Ascending aorta (tissue), 2 donors: Measurements from ENCODE around the gene ACCS. TPM values are rescaled to one million over a fixed set of nuclear protein-coding genes. Genes with fewer than 3 reads are reported as not detected.

Experiments
- DNase-seq, 2 donors: peaks; one replicate each; pipeline ENCODE4 v3.0.0-alpha.2; 2019; ENCODE audit warnings: low spot score in 2 of 2
- H3K27ac ChIP-seq, 2 donors: fragments of 200-600 bp; sonication (generic); one replicate each; pipeline ENCODE4 v1.5.1; 2016 to 2017; ENCODE audit warnings: mild to moderate bottlenecking in 1 of 2
- H3K27me3 ChIP-seq: fragments of 200-600 bp; sonication (generic); one replicate; pipeline ENCODE4 v1.5.1; 2017
- H3K36me3 ChIP-seq, 2 donors: fragments of 200-600 bp; sonication (generic); one replicate each; pipeline ENCODE4 v1.5.1; 2016
- H3K4me1 ChIP-seq, 2 donors: fragments of 200-600 bp; sonication (generic); one replicate each; pipeline ENCODE4 v1.5.1; 2016 to 2017; ENCODE audit warnings: mild to moderate bottlenecking in 1 of 2
- H3K4me3 ChIP-seq, 2 donors: fragments of 200-600 bp; sonication (generic); one replicate each; pipeline ENCODE4 v1.5.1; 2016 to 2017; ENCODE audit warnings: mild to moderate bottlenecking in 1 of 2
- H3K9me3 ChIP-seq, 2 donors: fragments of 200-600 bp; sonication (generic); one replicate each; pipeline ENCODE4 v1.5.1; 2016
- intact Hi-C: fragments of 100-400 bp; cut with DNase I; formaldehyde crosslinking; loops from one replicate; pipeline ENCODE4 v1.15.1; 2023
- total RNA-seq: library from RNA; depleted of rRNA; stranded (reverse); fragments of >200 nt; gene quantifications from one replicate; pipeline ENCODE4 v1.1.0, GENCODE V29; 2016
- TF ChIP-seq, protein P1 (sequence below), 3 experiments: fragments of 200-600 bp in 2 of 3; fragments of 450-650 bp in 1 of 3; sonication (generic) in 2 of 3; IDR thresholded peaks; one replicate each; pipeline ENCODE4 v1.5.1; 2016 to 2019; ENCODE audit warnings: antibody characterized with exemption in 3 of 3, mild to moderate bottlenecking in 1 of 3, moderate library complexity in 1 of 3

The ACCS gene
- total RNA-seq, 1 donor from 2014 or later, result 8.5 TPM

DNA sequence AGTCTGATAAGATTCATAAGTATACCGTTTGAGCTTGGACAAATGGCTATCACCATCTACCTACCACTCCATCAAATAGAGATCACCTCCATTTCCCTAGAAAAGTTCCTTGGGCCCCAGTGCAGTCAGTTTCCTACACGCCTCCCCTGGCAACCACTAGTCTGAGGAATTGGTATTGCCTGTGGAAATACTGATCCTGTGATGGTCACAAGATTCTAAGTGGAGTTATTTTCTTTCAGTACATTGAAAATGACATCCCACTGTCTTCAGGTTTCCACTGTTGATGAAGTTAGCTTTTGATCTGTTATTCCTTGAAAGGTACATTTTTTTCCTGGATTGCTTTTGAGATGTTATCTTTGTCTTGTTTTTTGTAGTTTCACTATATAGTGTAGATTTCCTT lies 22.9 kb upstream of the ACCS start:
- Histone ChIP-seq H3K4me1 (no peaks in the 10 kb centered on the region), H3K27me3 (no peaks in the 10 kb centered on the region), H3K9me3 (no peaks in the 10 kb centered on the region), H3K27ac (no peak overlapping the region), H3K36me3 (no peaks in the 10 kb centered on the region), H3K4me3 (no peak overlapping the region)
- TF ChIP-seq, protein P1, sequence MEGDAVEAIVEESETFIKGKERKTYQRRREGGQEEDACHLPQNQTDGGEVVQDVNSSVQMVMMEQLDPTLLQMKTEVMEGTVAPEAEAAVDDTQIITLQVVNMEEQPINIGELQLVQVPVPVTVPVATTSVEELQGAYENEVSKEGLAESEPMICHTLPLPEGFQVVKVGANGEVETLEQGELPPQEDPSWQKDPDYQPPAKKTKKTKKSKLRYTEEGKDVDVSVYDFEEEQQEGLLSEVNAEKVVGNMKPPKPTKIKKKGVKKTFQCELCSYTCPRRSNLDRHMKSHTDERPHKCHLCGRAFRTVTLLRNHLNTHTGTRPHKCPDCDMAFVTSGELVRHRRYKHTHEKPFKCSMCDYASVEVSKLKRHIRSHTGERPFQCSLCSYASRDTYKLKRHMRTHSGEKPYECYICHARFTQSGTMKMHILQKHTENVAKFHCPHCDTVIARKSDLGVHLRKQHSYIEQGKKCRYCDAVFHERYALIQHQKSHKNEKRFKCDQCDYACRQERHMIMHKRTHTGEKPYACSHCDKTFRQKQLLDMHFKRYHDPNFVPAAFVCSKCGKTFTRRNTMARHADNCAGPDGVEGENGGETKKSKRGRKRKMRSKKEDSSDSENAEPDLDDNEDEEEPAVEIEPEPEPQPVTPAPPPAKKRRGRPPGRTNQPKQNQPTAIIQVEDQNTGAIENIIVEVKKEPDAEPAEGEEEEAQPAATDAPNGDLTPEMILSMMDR (IDR thresholded peaks at IDR 0.05), result no peak
- intact Hi-C loops, result no loop called here
- no peak for DNase-seq

- DNase-seq, result no peak
- Histone ChIP-seq H3K36me3 (no peaks in the 10 kb centered on the region), H3K27ac (no peak overlapping the region), H3K9me3 (no peaks in the 10 kb centered on the region), H3K4me3 (no peak overlapping the region), H3K4me1 (no peaks in the 10 kb centered on the region), H3K27me3 (no peaks in the 10 kb centered on the region)
- intact Hi-C loops, result no loop called here
- TF ChIP-seq, protein P1 (IDR thresholded peaks at IDR 0.05), result no peak
Measured at GRCh38 chr11:44046182-44046581, 19.9 kb upstream of the ACCS start.

DNA sequence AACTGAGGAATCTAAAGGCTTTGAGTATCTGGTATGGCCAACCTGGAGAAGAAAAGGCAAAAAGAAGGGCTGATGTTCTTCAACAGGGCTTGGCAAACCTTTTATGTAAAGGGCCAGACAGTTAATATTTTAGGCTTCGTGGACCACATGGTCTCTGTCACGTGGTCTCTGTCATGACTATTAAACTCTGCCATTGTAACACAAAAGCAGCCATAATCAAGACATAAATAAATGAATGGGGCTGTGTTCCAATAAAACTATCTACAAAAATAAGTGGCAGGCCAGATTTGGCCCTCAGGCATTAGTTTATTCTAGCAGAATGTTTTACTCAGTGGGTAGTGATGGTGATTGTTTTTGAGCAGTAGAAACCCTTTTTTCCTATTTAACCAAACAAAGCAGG lies 18.8 kb upstream of the ACCS start:
- Histone ChIP-seq H3K9me3 (no peaks in the 10 kb centered on the region), H3K27me3 (no peaks in the 10 kb centered on the region), H3K4me3 (no peak overlapping the region), H3K4me1 (no peaks in the 10 kb centered on the region), H3K27ac (no peak overlapping the region), H3K36me3 (no peaks in the 10 kb centered on the region)
- intact Hi-C loops, result no loop called here
- DNase-seq, result no peak
- TF ChIP-seq, protein P1 (IDR thresholded peaks at IDR 0.05), result no peak

DNA sequence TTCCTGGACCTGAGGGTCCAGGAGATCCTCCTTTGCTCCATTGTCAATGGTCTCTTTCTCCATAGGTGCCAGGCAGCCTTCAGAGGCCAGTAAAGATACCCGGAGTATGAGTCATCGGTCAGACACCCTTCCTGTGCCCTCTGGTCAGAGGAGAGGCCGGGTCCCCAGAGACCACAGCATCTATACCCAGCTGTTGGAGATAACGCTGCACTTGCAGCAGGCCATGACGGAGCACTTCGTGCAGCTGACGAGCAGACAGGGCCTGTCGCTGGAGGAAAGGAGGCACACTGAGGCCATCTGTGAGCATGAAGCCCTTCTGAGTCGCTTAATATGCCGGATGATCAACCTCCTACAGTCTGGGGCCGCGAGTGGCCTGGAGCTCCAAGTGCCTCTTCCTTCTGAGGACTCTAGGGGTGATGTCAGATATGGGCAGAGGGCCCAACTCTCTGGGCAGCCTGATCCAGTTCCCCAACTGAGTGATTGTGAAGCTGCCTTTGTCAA lies 18.1 kb upstream of the ACCS start, which contains the start of gene ACCSL:
TSS of gene ACCSL (plus strand) at position 51 of the 501 bp plus-strand sequence. CDS start at position 107, 56 bp downstream.
- intact Hi-C loops, result no loop called here

DNA sequence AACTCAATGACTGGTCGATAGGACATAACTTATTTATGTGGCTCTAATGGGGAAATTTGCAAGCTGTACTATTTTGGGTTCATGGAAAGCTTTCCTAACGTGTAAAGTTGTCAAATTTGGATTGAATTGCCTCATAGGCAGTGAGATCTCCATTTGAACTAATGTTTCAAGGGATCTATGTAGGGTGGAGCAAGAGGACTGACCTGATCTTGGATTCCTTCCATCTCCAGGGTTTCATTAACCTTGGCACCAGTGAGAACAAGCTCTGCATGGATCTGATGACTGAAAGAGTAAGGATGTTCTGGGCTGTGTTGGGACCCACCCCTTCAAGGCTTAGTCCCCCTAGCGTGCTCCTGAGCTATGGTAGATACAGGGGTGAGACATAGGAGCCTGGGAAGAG lies 16.2 kb upstream of the ACCS start:
- H3K9me3 ChIP-seq, result no peaks in the 10 kb centered on the region
- no peaks in the 10 kb centered on the region for H3K4me1 ChIP-seq
- no peaks in the 10 kb centered on the region for H3K27me3 ChIP-seq
- TF ChIP-seq, protein P1 (IDR thresholded peaks at IDR 0.05), result no peak
- DNase-seq, result peak in 1 of 2 donors; percentile 27
- intact Hi-C loops, result no loop called here
- no peak overlapping the region for H3K27ac ChIP-seq
- no peaks in the 10 kb centered on the region for H3K36me3 ChIP-seq
- H3K4me3 ChIP-seq, result no peak overlapping the region

More for the DNA sequence above, 18.1 kb upstream of the ACCS start, which contains the start of gene ACCSL:
- Histone ChIP-seq H3K4me3 (no peak within 1 kb of the TSS), H3K4me1 (no peaks in the 10 kb centered on the region), H3K36me3 (no peaks in the 10 kb centered on the region), H3K27me3 (no peaks in the 10 kb centered on the region), H3K9me3 (no peaks in the 10 kb centered on the region), H3K27ac (no peak within 1 kb of the TSS)
- TF ChIP-seq, protein P1 (IDR thresholded peaks at IDR 0.05), result no peak
- no peak for DNase-seq

- no peaks in the 10 kb centered on the region for H3K36me3 ChIP-seq
- no peaks in the 10 kb centered on the region for H3K4me1 ChIP-seq
- H3K27ac ChIP-seq, result no peak overlapping the region
- intact Hi-C loops, result no loop called here
- H3K27me3 ChIP-seq, result no peaks in the 10 kb centered on the region
- TF ChIP-seq, protein P1 (IDR thresholded peaks at IDR 0.05), result no peak
- DNase-seq, result peak in 1 of 2 donors; percentile 52
- no peak overlapping the region for H3K4me3 ChIP-seq
- H3K9me3 ChIP-seq, result no peaks in the 10 kb centered on the region
Measured at GRCh38 chr11:44051171-44051570, 14.9 kb upstream of the ACCS start.
